K562 (cell line): ENCODE data around the gene LASP1. TPM values are rescaled to one million over a fixed set of nuclear protein-coding genes. Genes with fewer than 3 reads are reported as not detected.

Experiments
- AFF4 ChIP-seq: sonication (generic); formaldehyde crosslinking; IDR thresholded peaks from 2 replicates; pipeline ENCODE4 v1.8.0; 2023; ENCODE audit warnings: mild to moderate bottlenecking, missing genetic modification reagents
- BDP1 ChIP-seq: IDR thresholded peaks from 3 replicates; pipeline ENCODE4 v1.6.1; 2011; ENCODE audit not compliant: insufficient read length, insufficient read depth
- C11orf30 ChIP-seq: fragments of 450-650 bp; IDR thresholded peaks from 2 replicates; pipeline ENCODE4 v1.6.1; 2016; ENCODE audit warnings: low read depth, mild to moderate bottlenecking
- CEBPZ ChIP-seq: fragments of 150-350 bp; IDR thresholded peaks from 2 replicates; pipeline ENCODE4 v1.6.1; 2014; ENCODE audit warnings: low read depth, mild to moderate bottlenecking, low read length, borderline replicate concordance
- CLOCK ChIP-seq: fragments of 250-450 bp; sonication (Bioruptor Pico); IDR thresholded peaks from 2 replicates; pipeline ENCODE4 v1.4.0; 2020; ENCODE audit warnings: mild to moderate bottlenecking, moderate library complexity, borderline replicate concordance
- CSDE1 ChIP-seq, 2 experiments: fragments of 450-650 bp; IDR thresholded peaks; 2 replicates each; pipeline ENCODE4 v1.6.1; 2016; ENCODE audit warnings: mild to moderate bottlenecking in 1 of 2
- EGR1 ChIP-seq: fragments of 450-650 bp; conservative IDR thresholded peaks from 2 replicates; pipeline ENCODE4 v1.6.1; 2017; ENCODE audit warnings: mild to moderate bottlenecking
- FOXJ3 ChIP-seq: sonication (generic); formaldehyde crosslinking; IDR thresholded peaks from 2 replicates; pipeline ENCODE4 v1.4.0; 2020; ENCODE audit warnings: mild to moderate bottlenecking, missing genetic modification reagents
- LARP7 ChIP-seq: fragments of 450-650 bp; IDR thresholded peaks from 2 replicates; pipeline ENCODE4 v1.6.1; 2016
- MAZ ChIP-seq, 2 experiments: fragments of 450-650 bp in 1 of 2; sonication (generic) in 1 of 2; formaldehyde crosslinking; IDR thresholded peaks in 1 of 2; conservative IDR thresholded peaks in 1 of 2; 2 replicates each; pipeline versions ENCODE4 v1.4.0 to v1.5.0; 2020; ENCODE audit warnings: mild to moderate bottlenecking in 1 of 2, missing genetic modification reagents in 1 of 2
- MCM2 ChIP-seq: fragments of 450-650 bp; IDR thresholded peaks from 2 replicates; pipeline ENCODE4 v1.6.1; 2017; ENCODE audit warnings: low read depth, mild to moderate bottlenecking
- MED1 ChIP-seq: sonication (generic); formaldehyde crosslinking; IDR thresholded peaks from 2 replicates; pipeline ENCODE4 v1.8.1; 2023; ENCODE audit warnings: missing genetic modification reagents, borderline replicate concordance
- MLX ChIP-seq, 2 experiments: fragments of 450-650 bp in 1 of 2; sonication (generic) in 1 of 2; formaldehyde crosslinking; conservative IDR thresholded peaks; 2 replicates each; pipeline versions ENCODE4 v1.4.0 to v1.8.1; 2020 to 2022; ENCODE audit warnings: mild to moderate bottlenecking in 1 of 2, missing genetic modification reagents in 1 of 2
- NR1H2 ChIP-seq: sonication (generic); formaldehyde crosslinking; IDR thresholded peaks from 2 replicates; pipeline ENCODE4 v1.4.0; 2020; ENCODE audit warnings: mild to moderate bottlenecking, missing genetic modification reagents
- SETDB1 ChIP-seq: IDR thresholded peaks from one replicate; pipeline ENCODE4 v1.6.1; 2012; ENCODE audit warnings: low read length, control low read depth, inconsistent platforms
- ZNF12 ChIP-seq: sonication (generic); formaldehyde crosslinking; IDR thresholded peaks from 2 replicates; pipeline ENCODE4 v1.4.0; 2020; ENCODE audit warnings: mild to moderate bottlenecking, missing genetic modification reagents
- ZNF511 ChIP-seq: sonication (generic); formaldehyde crosslinking; IDR thresholded peaks from 2 replicates; pipeline ENCODE4 v1.8.0; 2022; ENCODE audit warnings: mild to moderate bottlenecking, missing genetic modification reagents
- polyA plus RNA-seq, 8 experiments: library from polyadenylated mRNA; depleted of rRNA in 4 of 8; stranded (reverse) in 5 of 8; unstranded in 3 of 8; fragments of >200 nt; fragmentation: Nextera tagmentation in 2 of 8; fragmentation: Illumina TruSeq in 1 of 8; extraction: Ambion mirVana in 2 of 8; extraction: Trizol in 1 of 8; gene quantifications; 2 replicates each; pipeline versions ENCODE4 v1.2.1 to v1.2.3, GENCODE V29; 2011 to 2014; ENCODE audit warnings: inconsistent platforms in 1 of 8, missing spikeins in 1 of 8
- total RNA-seq, 7 experiments: library from RNA; depleted of rRNA in 6 of 7; stranded (reverse); fragments of >200 nt in 6 of 7; fragmentation: Illumina TruSeq in 2 of 7; extraction: Trizol in 2 of 7; gene quantifications; 2 replicates each; pipeline versions ENCODE4 v1.2.1 to v1.2.3, GENCODE V29; 2011 to 2021; ENCODE audit warnings: low replicate concordance in 1 of 7

Gene LASP1
- total and polyA plus RNA-seq, 9 of the 15 experiments (the other 6 are each of a cell fraction or from before 2014, with no cell fraction given): 23.0 to 125 (median 55.3) TPM

- no peak for TF ChIP-seq MLX (CRISPR knock-in tag; conservative IDR thresholded peaks at IDR 0.05)
- TF ChIP-seq NR1H2 (CRISPR knock-in tag): no peak
- no peak for TF ChIP-seq C11orf30
- TF ChIP-seq SETDB1: no peak
- no peak for TF ChIP-seq LARP7
- no peak for TF ChIP-seq MCM2
- no peak for TF ChIP-seq ZNF511 (CRISPR knock-in tag)
- peak; percentile 15 to 61; a peak in 1 of 4 replicates for TF ChIP-seq MAZ (CRISPR knock-in tag; conservative IDR thresholded peaks at IDR 0.05 in 1 of 2, IDR thresholded peaks at IDR 0.05 in 1 of 2)
- TF ChIP-seq BDP1: no peak
- TF ChIP-seq ZNF12 (CRISPR knock-in tag): no peak
- no peak for TF ChIP-seq MED1
- peak; percentile 27; the same call in 1 of the 2 replicates for TF ChIP-seq EGR1
- TF ChIP-seq CLOCK (CRISPR knock-in tag): no peak
- no peak for TF ChIP-seq FOXJ3 (CRISPR knock-in tag)
- TF ChIP-seq CEBPZ: no peak
- no peak for TF ChIP-seq AFF4 (CRISPR knock-in tag)
- TF ChIP-seq CSDE1 (IDR thresholded peaks at IDR 0.05): no peak
These were observed 31.3 kb downstream of the LASP1 start (continued) for GRCh38 chr17:38900978-38901656.
